Effector memory CD4-positive, alpha-beta T cell (primary cell): ENCODE results near the gene EVPL.

ENCODE experiments used
- DNase-seq, 3 donors: peaks; one replicate each; pipeline ENCODE4 v3.0.0-alpha.2; 2020
- H3K27ac ChIP-seq: 2 replicates; pipeline ENCODE4 v1.7.0; 2013; ENCODE audit warnings: mild to moderate bottlenecking, low read length, moderate library complexity; ENCODE audit not compliant: insufficient read depth, poor library complexity, severe bottlenecking
- H3K27me3 ChIP-seq: replicated peaks from 2 replicates; pipeline ENCODE4 v1.7.0; 2013; ENCODE audit warnings: mild to moderate bottlenecking, low read length; ENCODE audit not compliant: insufficient read depth, control insufficient read depth, poor library complexity, severe bottlenecking
- H3K36me3 ChIP-seq: 2 replicates; pipeline ENCODE4 v1.7.0; 2013; ENCODE audit warnings: mild to moderate bottlenecking, low read length, moderate library complexity; ENCODE audit not compliant: control insufficient read depth, insufficient read depth
- H3K4me1 ChIP-seq: 2 replicates; pipeline ENCODE4 v1.7.0; 2013; ENCODE audit warnings: low read length, mild to moderate bottlenecking; ENCODE audit not compliant: control insufficient read depth, insufficient read depth, poor library complexity, severe bottlenecking
- H3K4me3 ChIP-seq: 2 replicates; pipeline ENCODE4 v1.7.0; 2013; ENCODE audit warnings: low read length, low read depth, mild to moderate bottlenecking; ENCODE audit not compliant: insufficient read depth, poor library complexity, severe bottlenecking
- H3K9me3 ChIP-seq: 2 replicates; pipeline ENCODE4 v1.7.0; 2013; ENCODE audit warnings: mild to moderate bottlenecking, low read length, moderate library complexity; ENCODE audit not compliant: control insufficient read depth

Gene EVPL

DNA sequence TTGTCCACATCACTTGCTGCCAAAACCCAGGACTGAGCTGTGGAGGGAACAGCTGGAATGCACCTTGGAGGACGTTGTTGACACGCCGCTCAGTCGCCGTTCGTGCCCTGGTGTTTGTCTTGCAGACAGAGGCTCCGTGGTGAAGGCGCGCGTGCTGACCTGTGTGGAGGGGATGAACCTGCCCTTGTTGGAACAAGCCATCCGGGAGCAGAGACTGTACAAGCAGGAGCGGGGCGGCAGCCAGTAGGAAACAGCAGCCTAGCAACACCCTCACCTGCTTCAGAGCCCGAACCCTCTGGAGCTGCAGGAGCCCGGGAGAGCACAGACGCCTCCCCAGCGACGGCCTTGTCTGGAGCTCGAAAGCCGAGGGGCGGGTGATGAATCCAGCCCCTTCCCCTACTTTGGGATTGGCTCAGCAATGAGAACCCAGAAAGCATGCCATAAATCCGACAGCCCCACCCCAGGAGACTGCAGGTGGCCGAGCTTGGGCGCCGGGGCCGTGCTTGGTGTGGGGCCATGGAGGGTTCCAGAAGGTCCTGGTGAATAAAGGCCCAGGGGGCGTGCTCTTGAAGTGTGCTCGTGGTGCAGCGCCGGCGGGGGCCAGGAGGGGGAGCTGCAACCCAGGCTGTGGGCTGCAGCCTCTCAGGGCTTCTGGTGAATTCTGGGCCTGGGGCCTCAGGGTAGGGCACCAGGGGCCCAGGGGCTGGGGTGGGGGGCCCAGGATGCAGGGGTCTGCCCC, 26.9 kb downstream of the EVPL start:
- H3K27ac ChIP-seq, result no peak overlapping the region
- no peaks in the 10 kb centered on the region for H3K9me3 ChIP-seq
- H3K4me1 ChIP-seq, result peaks cover 8% of the 10 kb centered on the region
- no peak overlapping the region for H3K4me3 ChIP-seq
- H3K27me3 ChIP-seq, result no peaks in the 10 kb centered on the region
- peak in 2 of 3 donors; percentile 20 to 41 for DNase-seq
- peaks cover 3% of the 10 kb centered on the region for H3K36me3 ChIP-seq

DNA sequence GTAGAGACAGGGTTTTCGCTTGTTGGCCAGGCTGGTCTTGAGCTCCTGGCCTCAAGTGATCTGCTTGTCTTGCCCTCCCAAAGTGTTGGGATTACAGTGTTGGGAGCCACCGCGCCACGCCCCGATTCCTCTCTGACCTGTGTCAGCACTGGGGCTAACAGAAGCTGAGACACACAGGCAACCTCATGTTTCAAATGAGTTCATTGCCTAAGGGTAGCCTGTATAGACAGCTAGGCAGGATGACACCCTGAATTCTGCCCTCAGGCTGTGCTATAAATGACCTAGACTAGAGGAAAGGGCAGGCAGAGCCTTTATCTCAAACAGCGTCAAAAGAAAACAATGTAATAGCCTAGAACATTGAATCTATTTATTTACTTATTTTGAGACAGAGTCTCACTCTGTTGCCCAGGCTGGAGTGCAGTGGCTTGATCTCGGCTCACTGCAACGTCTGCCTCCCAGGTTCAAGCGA, 28.7 kb downstream of the EVPL start:
- Histone ChIP-seq H3K27me3 (no peaks in the 10 kb centered on the region), H3K4me3 (no peak overlapping the region), H3K9me3 (no peaks in the 10 kb centered on the region), H3K4me1 (peaks cover 8% of the 10 kb centered on the region), H3K36me3 (peaks cover 4% of the 10 kb centered on the region), H3K27ac (no peak overlapping the region)
- no peak for DNase-seq

DNA sequence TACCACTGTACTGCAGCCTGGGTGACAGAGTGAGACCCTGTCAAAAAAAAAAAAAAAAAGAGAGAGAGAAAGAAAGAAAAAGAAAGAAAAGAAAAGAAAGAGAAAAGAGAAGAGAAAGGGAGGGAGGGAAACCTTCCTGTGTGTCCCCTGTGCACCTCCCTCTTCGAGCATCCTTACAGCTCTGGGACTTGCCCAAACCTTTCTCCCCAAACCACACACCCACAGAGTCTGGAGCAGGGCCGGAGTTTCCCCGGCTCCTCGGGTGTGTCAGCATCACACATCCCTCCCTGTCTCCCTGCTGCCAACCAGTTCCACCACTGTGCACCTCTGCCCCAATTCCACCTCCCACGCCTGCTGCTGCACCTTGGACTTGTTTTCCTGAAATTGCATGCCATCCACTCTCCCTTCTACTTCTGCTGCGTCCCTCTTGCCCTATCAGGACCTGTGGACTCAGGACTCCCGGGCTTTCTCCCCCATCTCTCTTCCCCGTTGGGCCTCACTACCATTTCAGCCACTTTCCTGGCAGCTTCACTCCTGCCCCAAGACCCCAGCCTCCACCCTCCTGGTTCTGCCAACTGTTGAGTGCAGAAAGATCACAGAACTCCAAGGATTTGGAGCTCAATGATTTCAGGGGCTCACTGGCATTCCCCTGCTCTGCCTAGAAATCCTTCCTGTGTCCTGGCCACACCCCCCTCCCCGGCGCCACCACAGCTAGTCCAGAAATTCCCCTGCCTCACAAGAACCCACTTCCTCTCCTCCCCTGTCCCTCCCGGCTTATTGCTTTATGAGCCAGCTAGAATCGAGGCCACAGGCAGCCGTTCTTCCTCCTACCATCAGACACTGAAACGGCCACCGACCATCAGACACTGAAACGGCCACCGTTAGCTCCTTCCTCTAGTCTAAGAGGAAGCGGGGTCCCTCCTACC, 30.2 kb downstream of the EVPL start:
- H3K4me3 ChIP-seq, result no peak overlapping the region
- H3K36me3 ChIP-seq, result peaks cover 4% of the 10 kb centered on the region
- peaks cover 8% of the 10 kb centered on the region for H3K4me1 ChIP-seq
- H3K9me3 ChIP-seq, result no peaks in the 10 kb centered on the region
- H3K27ac ChIP-seq, result peak overlapping the region; percentile 48
- DNase-seq, result peak; percentile 20 to 38 (median 30)
- no peaks in the 10 kb centered on the region for H3K27me3 ChIP-seq

DNA sequence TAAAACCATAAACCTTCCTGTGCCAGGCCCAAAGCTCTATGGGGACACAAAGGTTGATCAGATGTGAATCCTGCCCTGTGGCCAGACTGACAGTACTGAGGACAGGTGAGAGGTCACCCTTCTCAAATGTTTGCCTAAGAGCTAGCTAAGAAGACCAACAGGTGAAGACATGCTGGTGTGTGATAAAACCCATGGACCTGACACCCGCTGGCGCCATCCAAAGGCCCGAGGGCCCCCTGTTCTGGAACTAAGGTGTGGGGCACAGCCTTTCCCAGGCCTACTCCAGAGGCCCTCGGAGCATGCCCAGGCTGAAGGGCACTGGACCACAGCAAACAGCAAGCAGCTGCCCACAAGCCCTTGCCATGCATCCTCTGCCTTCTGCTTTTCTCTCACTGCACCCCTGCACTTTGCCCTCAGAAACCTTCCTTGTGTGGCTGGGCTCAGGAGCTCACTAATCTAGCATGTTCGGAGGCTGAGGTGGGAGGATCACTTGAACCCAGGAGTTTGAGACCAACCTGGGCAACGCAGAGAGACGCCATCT, 31.7 kb downstream of the EVPL start:
- H3K27ac ChIP-seq, result no peak overlapping the region
- H3K36me3 ChIP-seq, result peaks cover 3% of the 10 kb centered on the region
- H3K9me3 ChIP-seq, result no peaks in the 10 kb centered on the region
- H3K4me1 ChIP-seq, result peaks cover 8% of the 10 kb centered on the region
- DNase-seq, result no peak
- H3K27me3 ChIP-seq, result no peaks in the 10 kb centered on the region
- H3K4me3 ChIP-seq, result no peak overlapping the region

DNA sequence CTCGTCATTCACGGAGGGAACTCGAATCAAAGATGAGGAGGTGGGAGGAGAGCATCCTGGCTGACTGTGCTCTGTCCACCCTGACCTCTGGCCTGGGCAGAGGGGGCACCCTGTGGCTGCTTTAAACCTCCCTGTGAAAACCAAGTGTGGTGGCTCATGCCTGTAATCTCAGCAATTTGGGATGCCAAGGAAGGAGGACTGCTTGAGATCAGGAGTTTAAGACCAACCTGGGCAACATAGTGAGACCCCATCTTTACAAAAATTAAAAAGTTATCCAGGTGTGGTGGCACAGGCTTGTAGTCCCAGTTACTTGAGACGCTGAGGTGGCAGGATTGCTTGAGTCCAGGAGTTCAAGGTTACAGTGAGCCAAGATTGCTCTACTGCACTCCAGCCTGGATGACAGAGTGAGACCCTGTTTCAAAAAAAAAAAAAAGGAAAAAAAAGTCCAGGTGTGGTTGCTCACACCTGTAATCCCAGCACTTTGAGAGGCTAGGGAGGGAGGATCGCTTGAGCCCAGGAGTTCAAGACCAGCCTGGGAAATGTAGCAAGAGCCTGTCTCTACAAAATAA, 32.2 kb downstream of the EVPL start:
- Histone ChIP-seq H3K4me1 (peaks cover 8% of the 10 kb centered on the region), H3K4me3 (no peak overlapping the region), H3K9me3 (no peaks in the 10 kb centered on the region), H3K27me3 (no peaks in the 10 kb centered on the region), H3K27ac (no peak overlapping the region), H3K36me3 (peaks cover 3% of the 10 kb centered on the region)
- no peak for DNase-seq

DNA sequence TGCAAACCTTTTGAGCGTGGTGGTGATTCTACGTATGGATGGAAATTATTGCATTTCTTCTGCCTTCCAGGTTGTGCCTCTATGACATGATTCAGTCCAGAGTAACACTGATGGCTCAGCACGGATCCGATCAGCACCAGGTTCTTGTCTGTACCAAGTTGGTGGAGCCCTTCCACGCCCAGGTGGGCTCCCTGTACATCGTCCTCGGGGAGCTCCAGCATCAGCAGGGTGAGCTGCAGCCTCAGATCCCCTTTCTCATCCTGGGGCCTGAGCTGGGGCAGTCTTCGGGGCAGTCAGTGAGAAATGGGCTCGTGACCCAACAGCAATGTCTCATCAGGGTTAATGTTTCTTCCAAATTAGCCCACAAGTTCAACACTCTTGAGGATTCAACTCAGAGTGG, 35.7 kb downstream of the EVPL start:
- DNase-seq, result no peak
- H3K9me3 ChIP-seq, result no peaks in the 10 kb centered on the region
- H3K27me3 ChIP-seq, result no peaks in the 10 kb centered on the region
- H3K36me3 ChIP-seq, result peaks cover 3% of the 10 kb centered on the region
- no peak overlapping the region for H3K27ac ChIP-seq
- H3K4me1 ChIP-seq, result no peaks in the 10 kb centered on the region
- no peak overlapping the region for H3K4me3 ChIP-seq

DNA sequence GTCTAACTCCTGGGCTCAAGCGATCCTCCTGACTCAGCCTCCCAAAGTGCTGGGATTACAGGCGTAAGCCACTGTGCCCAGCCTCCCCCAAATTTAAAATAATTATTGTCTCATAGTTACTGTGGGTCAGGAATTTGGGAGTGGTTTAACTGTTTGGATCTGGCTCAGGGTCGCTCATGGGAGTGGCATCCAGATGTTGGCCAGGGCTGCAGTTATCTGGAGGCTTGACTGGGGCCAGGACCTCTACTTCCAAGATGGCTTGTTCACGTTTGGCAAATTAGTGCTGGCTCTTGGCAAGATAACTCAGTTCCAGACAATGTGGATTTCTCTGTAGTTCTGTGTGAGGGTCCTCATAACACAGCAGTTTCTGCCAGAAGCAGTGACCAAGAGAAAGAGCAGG, 40.1 kb downstream of the EVPL start:
- no peaks in the 10 kb centered on the region for H3K27me3 ChIP-seq
- H3K27ac ChIP-seq, result no peak overlapping the region
- no peaks in the 10 kb centered on the region for H3K36me3 ChIP-seq
- no peak for DNase-seq
- H3K4me1 ChIP-seq, result no peaks in the 10 kb centered on the region
- no peaks in the 10 kb centered on the region for H3K9me3 ChIP-seq
- H3K4me3 ChIP-seq, result no peak overlapping the region

DNA sequence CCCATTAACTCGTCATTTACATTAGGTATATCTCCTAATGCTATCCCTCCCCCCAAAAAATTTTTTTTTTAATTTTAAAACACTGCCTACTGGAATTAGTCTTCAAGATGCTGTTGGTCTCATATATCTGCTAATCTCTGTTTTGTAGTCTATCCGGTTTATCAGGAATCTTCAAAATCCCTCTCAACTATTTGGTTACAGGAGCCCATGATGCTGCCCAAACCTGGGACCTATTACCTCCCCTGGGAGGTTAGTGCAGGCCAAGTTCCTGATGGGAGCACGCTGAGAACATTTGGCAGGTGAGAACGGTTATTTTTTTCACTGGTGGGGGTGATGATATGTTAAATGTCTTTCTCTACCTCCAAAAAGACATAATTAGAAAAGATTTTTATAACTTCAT, 41.1 kb downstream of the EVPL start:
- no peak overlapping the region for H3K4me3 ChIP-seq
- H3K27ac ChIP-seq, result no peak overlapping the region
- no peaks in the 10 kb centered on the region for H3K4me1 ChIP-seq
- no peak for DNase-seq
- no peaks in the 10 kb centered on the region for H3K27me3 ChIP-seq
- H3K9me3 ChIP-seq, result no peaks in the 10 kb centered on the region
- no peaks in the 10 kb centered on the region for H3K36me3 ChIP-seq

DNA sequence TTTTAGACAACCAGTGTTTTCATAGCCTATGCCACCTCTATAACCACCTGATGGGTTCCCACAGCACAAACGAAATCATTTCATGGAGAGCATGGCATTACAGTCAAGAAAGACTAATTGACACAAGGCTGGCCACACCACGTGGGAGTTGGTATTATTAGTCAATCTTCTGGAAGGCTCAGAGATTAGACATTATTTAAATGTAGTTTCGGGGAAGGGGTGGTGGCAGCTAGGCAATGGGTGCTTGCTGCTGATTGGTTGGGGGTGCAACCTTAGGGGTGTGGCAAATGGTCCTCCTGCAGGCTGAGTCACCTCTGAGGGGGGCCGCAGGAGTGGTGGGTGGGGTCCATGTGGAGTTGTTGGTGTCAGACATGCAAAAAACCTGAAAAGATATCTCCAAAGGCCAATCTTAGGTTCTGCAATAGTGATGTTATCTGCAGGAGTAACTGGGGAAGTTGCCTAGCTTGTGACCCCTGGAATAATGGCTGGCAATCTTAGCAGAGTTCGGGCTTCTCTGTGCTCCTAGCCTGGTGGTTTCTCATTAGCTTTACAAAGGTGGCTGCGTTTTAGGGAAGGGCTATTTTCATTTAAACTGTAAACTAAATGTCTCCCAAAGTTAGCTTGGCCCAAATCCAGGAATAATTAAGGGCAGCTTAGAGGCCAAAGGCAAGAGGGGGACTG, 43.5 kb downstream of the EVPL start:
- no peak for DNase-seq
- no peaks in the 10 kb centered on the region for H3K9me3 ChIP-seq
- no peak overlapping the region for H3K27ac ChIP-seq
- peaks cover 5% of the 10 kb centered on the region for H3K4me1 ChIP-seq
- H3K27me3 ChIP-seq, result no peaks in the 10 kb centered on the region
- H3K36me3 ChIP-seq, result no peaks in the 10 kb centered on the region
- no peak overlapping the region for H3K4me3 ChIP-seq
